Measurements from ENCODE around the gene FPR1.
A peak's percentile ranks its signal among the peaks of the same experiment; 100 is the strongest.
"Not testable (repeated sequence)": the region's sequence is repeated elsewhere in the genome, so short reads cannot be mapped to it uniquely, and the experiment has no call there.

FPR1 gene

DNA sequence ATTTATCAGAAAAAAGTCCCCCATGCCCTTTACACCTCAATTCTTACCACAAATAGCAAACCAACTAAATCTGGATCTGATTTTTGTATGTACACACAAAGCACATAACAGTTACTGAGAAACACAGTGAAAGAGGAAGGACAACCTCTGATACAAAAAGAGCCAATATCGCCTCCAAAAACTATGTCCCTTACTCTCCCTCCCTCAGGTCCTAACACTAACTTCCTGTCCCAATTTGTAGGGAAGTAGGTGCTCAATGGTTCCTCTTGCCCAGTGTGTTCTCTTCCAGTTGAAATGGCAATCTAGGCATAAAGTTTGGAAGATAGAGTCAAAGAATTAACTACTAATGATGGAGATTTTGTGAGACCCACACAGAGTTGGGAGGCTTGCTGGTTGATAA, 27.5 kb upstream of the FPR1 start:
- DNase-seq (ENCODE audit: low spot score), result no peak

DNA sequence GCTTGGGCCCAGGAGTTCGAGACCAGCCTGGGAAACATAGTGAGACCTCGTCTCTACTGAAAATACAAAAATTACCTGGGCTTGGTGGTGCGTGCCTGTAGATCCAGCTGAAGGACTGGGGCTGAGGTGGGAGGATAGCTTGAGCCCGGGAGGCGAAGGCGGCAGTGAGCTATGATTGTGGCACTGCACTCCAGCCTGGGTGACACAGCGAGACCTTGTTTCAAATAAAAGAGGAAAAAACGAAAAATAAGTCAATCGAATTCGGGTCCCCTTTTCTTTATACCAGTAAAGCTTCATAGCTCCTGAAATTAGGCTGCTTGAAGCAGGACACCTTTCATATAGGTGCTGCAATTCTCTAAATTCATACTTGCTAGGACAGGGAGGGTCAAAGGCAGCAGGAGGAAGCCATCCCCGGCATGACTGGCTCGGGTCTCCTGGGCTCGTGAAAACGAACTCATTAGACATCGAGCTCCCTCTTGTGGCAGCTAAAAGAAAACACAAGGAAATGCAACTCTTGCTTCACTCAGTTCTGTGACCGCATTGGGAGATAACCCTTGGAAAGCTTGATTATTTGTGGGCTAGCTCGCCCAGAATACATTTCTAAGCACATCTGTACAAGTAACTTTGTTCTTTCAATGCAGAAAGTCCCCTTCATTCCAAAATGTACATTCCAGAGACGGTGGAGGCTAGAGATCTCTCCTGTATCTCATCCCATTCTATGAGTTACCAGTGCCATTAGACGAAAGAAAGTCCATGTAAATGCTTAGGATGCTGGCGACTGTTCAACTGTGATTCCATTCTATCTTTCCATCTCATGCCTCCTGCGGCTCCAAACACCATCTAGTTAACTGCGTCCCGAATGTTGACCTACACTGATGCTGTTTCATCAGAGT, 26.1 kb upstream of the FPR1 start:
- peak; percentile 46 for DNase-seq (ENCODE audit: low spot score)

DNA sequence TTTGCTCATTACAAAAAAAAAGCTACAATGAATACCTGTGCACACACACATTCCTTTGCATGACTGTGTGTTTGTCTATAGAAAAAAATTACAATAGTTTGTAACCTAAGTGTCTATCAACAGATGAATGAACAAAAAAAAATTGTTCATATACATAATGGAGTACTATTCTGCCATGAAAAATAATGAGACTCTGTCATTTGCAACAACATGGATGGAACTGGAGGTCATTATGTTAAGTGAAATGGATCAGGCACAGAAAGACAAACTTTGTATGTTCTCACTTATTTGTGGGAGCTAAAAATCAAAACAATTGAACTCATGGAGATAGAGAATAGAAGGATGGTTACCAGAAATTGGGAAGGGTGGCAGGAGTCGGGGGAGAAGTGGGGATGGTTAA, 24.9 kb upstream of the FPR1 start:
- not testable (repeated sequence) for DNase-seq (ENCODE audit: low spot score)

DNA sequence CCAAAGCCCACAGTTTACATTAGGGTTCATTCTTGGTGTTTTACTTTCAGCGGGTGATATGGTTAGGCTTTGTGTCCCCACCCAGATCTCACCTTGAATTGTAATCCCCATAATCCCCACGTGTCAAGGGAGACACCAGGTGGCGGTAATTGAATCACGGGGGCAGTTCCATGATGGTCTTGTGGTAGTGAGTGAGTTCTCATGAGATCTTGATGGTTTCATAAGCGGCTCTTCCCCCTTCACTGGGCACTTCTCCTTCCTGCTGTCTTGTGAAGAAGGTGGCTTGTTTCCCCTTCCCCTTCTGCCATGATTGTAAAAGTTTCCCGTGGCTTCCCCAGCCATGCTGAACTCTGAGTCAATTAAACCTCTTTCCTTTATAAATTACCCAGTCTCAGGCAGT, 21.3 kb upstream of the FPR1 start:
- DNase-seq (ENCODE audit: low spot score), result no peak

DNA sequence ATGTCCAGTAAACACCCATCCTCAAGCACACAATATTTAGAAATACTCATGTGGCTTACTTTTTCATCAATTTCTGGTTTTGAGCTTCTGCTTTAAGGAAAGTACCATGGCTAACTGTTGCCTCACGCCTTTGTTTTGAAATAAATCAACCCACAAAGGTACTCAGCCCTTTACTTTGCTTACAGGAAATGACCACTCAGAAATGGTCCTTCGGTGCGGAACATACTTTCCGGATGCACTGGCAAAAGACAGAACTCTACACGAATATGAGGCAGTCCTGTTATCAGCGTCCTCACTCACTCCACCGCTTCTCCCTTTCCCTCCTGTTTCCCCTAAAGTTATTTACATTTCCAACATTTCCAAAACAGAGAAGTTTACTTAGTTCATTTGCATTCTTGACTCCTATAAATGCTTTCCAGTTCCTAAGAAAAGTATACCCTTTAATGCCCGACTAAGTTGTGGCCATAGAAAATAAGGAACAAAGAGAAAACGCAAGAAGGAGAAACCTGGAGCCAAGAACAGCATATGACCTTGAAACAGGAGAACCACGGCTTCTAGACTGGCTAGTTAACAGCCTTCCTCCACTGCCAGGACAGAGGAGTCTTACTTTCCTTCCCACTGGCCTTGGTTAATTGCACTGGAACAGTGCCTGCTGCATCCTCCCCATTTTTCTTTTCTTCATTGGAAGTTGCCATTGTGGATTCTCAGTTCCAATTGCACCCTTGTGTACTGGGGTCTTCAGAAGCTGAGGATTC, 19.9 kb upstream of the FPR1 start:
- DNase-seq (ENCODE audit: low spot score), result no peak

DNA sequence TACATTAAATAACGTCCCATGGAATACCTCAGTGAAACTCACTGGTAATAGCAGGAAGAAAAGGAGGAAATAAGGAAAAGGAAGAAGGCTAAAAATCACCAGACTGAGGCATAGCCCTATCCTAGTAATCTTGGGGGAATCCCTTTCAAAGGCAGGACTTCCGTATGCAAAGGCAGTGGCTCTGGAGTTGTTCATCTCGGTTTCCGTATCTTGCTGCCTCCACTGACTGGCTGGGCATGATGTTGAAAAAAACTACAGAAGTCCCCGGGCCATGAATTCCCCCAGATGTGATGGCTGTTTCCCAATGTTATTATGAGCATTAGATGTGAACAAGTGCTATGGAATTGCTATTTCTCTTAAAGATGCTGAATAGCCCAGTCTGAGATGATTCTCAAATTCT, 14.8 kb upstream of the FPR1 start:
- DNase-seq (ENCODE audit: low spot score), result no peak

DNA sequence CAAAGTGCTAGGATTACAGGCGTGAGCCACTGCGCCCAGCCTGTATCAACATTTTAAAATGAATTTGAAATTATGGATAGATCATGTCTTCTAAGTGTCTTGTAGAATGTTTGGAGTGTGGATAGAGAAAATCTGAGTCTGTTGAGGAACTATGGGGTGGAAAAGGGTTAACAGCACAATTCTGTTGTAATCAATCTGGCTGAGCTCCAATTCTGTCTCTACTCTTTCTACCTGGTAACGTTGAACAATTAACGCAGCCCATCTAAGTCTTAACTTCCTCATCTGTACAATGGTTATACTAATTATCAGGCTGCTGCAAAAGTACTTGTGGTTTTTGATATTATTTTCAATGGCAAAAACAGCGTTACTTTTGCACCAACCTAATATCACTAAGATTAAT, 13.4 kb upstream of the FPR1 start:
- no peak for DNase-seq (ENCODE audit: low spot score)

DNA sequence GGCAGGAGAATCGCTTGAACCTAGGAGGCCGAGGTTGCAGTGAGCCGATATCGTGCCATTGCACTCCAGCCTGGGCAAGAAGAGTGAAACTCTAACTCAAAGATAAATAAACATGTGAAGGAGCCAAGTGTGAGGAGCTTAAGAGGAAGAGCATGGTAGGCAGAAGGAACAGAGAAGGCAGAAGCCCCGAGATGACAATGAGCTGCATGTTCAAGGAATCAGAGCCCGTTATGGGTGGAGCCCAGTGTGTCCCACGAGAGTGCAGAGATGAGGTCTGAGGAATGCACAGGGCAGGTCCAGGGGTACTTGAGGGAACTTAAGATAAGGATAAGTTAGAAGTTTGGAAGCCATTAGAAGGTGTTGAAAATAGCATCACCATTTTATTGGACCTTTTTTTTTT, 10.0 kb upstream of the FPR1 start:
- DNase-seq (ENCODE audit: low spot score), result no peak

DNA sequence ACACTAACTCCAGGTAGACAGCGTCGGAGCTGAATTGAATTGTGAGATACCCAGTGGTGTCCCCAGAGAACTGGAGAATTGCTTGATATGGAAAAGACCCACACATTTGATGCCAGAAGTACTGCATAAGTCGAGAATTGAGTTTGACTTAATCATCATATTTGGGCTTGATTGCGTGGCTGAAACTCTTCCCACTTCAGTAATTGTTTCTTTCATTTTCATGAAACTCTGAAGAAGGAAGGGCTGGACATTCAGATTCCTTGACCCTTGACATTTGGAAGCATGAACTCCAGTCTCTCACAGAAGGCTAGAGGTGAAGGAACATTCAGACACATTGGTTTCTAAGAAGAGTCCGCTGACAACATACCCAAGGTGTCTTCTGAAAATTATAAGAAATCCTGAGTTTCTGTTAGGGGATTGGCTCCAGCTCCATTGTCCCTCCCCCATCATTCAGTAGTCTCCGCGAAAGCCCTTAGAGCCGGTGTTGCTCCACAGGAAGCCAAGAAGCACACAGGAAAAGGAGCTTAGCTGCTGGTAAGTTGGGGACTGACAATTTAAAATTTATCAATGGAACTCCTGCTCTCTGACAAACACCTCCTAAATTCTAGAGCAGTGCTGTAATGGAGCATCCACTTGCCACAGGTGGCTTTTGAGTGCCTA, 9.1 kb upstream of the FPR1 start, which contains the start of gene FPR2:
FPR2 (plus strand) TSS at position 484 of the 660 bp plus-strand sequence. CDS start 7,479 bp downstream, outside the sequence.
- DNase-seq (ENCODE audit: low spot score), result no peak

DNA sequence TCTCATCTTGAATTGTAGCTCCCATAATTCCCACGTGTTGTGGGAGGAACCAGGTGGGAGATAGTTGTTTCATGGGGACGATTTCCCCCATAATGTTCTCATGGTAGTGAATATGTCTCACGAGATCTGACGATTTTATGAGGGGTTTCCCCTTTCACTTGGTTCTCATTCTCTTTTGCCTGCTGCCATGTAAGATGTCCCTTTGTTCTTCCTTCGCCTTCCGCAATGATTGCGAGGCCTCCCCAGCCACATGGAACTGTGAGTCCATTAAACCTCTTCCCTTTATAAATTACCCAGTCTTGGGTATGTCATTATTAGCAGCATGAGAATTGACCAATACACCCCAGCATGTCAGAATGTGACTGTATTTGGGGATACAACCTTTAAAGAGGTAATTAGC, 3.9 kb upstream of the FPR1 start:
- no peak for DNase-seq (ENCODE audit: low spot score)

DNA sequence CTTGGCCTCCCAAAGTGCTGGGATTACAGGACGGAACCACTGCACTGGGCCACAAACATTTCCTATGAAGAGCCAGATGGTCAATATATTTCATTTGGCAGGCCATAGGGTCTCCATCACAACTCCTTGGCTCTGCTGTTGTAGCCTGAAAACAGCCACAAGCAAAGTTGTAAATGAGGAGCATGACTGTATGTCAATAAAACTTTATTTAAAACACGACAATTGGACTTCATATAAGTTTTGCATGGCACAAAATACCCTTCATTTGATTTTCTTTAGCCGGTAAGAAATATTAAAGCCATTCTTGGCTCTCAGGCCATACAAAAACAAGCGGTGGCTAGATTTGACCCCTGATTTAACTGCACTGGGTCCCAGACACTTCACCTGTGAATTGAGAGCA, 3.1 kb upstream of the FPR1 start:
- no peak for DNase-seq (ENCODE audit: low spot score)

DNA sequence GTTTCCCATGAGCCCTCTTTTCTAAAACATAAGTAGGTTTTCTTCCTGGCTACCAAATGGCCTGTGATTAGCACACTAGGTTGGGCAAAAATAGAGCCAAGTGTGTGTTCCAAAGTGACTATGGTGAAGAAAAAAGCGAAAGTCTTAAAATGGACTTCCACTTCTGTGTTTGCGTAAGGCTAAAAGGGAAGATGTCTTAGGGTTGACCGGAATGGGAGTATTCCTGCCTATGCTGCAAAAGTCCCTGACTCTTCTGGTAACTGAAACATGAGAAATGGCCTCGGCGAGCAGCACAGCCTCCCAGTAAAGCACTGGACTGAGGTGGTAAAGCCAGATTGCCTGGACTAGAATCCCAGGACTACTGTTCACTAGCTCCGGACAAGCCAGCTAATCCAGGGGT, 2.4 kb upstream of the FPR1 start:
- DNase-seq (ENCODE audit: low spot score), result no peak

DNA sequence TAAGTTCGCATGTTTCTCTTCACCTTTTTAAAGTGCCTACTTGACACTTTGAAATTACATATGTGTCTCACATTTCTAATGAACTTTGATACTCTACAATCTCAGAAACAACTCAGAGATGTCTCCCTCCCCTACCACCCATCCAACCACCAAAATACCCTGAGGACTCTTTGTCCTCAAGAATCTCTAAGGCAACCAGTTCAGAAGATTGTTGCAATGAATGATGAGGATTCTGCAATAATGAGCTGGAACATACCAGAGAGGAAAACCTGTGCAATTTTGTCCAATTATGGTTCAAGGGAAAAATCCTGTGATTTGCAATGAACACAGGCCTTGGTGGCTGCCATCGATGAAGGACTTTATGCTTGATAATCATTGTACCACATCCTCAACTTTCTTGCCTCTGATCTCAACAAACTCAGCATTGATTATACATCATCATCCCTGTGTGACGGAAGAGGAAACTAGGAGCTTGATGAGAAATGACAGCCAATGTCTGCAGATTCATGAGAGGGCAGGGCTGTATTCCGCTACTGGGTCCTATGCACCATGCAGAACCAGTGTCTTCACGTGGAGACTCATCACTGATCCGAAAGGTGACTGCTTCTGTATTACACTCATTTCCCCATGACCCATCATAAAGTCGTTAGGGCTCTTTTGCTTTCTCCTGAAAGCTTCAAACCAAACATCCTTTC, 1.1 kb downstream of the FPR1 start:
- DNase-seq (ENCODE audit: low spot score), result no peak

DNA sequence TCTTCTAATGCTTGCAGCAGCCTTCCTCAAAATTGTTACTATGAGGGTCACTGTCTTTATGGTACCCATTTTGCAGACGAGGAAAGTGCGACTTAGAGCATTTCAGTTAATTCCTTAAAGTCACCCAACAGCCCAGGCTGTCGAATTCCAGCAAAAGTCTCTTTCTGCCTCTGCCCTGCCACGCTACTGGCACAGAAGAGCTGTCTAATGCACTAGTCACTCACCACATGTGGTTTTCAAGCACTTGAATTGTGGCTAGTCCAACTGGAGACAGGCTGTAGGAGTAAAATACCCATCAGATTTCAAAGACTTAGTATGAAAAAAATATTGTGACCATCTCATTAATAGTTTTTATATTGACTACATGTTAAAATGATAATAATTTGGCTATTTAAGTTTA, 1.7 kb downstream of the FPR1 start:
- DNase-seq (ENCODE audit: low spot score), result no peak

DNA sequence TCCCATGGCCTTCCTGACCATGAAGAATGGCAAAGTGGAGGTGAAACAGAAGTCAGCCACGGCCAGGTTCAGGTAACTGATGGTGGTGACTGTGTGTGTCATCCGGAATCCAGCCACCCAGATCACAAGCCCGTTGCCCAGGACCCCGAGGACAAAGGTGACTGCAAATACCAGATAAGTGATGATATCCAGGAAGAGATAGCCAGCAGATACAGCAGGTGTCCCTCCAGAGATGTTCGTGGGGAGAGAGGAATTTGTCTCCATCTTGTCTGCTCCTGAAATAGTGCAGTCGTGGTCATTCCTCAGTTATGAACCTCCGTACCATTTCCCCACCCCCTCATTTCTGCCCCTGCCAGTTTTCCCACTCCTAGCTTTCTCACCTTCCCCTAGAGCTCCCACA, 4.9 kb downstream of the FPR1 start:
- DNase-seq (ENCODE audit: low spot score), result no peak

DNA sequence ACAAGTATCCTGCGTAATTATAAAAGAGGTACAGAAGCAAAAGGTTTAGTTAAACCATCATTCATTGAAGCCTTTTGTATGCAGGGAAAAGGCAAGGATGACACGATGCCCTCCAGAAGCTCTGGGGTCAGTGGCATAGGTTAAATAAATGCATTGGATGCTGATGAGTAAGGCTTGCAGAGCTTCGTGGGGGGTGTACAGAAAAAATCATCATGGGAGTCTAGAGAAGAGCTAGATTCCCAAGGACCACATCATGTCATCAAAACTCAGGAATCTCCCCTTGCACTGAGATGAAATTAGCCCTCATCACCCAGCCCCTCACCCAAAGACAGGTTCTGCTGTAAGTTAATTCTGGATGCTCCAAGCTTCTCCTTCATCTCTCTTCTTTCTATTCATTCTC, 8.3 kb downstream of the FPR1 start:
- no peak for DNase-seq (ENCODE audit: low spot score)

DNA sequence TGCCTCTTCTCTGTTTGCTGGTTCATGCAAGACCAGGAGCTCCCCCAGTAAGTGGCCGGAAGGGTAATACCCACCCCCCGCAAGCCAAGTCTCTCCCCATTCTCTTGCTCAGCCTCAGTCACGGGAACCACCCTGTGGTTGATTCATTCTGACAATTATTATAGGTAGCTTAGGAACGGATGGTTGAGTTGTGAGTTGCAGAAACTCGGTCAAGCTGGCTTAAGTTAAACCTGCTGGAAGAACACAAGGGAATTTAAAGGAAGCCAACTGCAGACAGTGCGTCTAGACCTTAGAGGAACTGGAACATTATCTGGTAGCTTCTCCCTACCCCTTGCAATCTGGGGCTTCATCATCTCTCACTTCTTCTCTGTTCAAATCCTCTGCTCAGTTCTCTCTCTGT, 8.9 kb downstream of the FPR1 start:
- no peak for DNase-seq (ENCODE audit: low spot score)

DNA sequence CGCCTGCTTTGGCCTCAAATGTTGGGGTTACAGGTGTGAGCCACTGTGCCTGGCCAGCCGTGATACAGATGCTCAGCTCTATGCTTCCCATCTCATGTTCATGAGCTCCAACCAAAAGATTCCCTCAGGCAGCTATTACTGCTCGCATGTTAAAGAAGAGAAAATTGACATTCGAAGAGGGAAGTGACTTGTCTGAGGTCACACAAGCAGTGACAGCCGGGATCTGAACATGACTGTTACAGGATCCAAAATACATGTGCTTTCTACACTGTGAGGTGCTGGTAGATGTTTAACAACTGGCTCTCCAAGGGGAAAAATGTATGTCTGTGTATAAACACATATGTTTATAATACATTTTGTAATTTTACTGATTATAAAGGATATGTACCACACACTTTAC, 11.3 kb downstream of the FPR1 start:
- no peak for DNase-seq (ENCODE audit: low spot score)

DNA sequence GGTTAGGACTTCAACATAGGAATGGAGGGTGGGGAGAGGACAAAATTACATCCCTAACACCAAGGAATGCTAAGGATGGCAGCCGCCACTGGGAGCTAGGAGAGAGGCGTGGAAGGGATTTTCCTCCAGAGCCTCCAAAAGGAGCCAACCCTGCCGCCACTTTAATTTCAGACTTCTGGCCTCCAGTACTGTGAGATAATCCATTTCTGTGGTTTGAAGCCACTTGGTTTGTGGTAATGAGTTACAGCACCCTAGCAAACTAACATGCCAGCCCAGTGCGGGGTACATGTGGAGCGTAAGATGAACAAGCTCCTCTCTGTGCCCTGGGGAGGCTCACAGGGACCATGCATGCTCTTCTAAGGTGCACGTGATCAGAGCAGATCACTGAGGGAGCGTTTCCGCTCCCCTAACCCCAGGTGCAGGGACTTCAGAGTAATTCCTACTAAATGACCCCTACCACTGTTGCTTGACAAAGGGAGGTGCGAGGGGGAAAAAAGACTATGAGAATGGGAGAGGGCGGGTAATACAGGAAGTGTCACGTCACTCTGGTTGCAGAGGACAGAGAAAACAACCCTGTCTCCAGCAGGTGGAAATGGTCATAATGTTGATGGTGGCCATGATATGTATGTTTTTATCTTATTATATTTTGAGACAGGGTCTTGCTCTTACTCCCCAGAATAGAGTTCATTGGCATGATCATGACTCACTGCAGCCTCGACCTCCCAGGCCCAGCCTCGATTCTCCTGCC, 12.0 kb downstream of the FPR1 start:
- no peak for DNase-seq (ENCODE audit: low spot score)

DNA sequence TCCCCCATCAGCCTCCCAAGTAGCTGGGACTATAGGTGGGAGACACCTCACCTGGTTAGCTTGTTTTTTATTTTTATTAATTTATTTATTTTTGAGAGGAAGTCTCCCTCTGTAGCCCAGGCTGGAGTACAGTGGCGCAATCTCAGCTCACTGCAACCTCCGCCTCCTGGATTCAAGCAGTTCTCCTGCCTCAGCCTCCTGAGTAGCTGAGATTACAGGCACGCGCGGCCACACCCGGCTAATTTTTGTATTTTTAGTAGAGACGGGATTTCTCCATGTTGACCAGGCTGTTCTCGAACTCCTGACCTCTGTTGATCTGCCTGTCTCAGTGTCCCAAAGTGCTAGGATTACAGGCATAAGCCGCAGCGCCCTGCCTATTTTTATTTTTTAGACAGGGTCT, 13.2 kb downstream of the FPR1 start:
- not testable (repeated sequence) for DNase-seq (ENCODE audit: low spot score)

DNA sequence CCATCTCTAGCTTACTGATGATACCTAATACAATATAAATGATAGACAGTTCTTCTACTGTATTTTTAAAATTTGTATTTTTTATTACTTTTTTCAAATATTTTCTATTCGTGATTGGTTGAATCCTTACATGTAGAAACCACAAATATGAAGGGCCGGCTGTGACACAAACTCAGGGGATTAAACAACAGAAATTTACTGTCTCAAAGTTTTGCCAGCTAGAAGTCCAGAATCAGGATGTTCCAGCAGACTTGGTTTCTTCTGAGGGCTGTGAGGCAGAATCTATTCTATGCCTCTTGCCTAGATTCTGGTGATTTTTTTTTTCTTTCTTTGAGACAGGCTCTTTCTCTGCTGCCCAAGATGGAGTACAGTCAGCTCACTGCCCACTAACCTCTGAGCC, 13.8 kb downstream of the FPR1 start:
- no peak for DNase-seq (ENCODE audit: low spot score)

DNA sequence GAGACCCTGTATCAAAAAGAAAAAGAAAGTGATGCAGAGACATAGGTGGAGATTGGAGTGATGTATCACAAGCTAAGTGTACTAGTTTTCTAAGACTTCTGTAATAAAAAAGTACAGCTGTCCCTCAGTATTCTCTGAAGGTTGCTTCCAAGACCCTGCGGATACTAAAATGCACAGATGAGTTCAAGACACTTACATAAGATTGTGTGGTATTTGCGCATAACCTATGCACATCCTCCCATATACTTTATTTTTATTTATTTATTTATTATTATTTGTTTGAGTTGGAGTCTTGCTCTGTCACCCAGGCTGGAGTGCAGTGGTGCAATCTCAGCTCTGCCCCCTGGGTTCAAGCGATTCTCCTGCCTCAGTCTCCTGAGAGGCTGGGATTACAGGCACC, 14.3 kb downstream of the FPR1 start:
- DNase-seq (ENCODE audit: low spot score), result no peak

Measured in kidney capillary endothelial cell (primary cell).